ENCODE measurements around the gene ATP6V0A4.
"Not testable (repeated sequence)": the region's sequence is repeated elsewhere in the genome, so short reads cannot be mapped to it uniquely, and the experiment has no call there.

The ATP6V0A4 gene

DNA sequence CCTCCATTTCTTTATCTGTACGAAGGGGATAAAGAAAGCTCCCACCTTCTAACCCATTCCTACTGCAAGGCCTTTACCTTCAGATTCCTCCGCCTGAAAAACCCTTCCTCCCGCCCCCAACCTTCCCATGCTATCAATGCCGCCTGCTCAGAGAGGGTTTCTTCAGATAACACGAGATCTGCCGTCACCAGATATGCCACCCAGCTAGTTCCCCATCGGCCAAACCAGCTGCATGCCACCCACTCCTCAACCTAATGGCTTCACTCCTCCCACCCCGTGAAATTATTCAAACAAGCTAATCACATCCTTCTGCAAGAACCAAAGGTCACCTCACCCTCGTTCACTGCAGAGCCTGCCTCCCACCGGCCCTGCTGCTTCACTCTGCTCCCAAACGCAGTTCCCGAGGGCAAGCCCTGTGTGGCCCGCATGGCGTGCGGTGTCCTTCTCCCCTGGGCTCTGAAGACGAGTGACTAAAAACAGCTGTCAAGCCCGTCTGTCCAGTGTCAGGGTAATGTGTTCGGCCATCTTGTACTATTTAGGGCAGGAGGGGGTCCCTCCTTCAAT is 47.0 kb downstream of the ATP6V0A4 start:
- DNase-seq (ENCODE audit: low spot score), result no peak

DNA sequence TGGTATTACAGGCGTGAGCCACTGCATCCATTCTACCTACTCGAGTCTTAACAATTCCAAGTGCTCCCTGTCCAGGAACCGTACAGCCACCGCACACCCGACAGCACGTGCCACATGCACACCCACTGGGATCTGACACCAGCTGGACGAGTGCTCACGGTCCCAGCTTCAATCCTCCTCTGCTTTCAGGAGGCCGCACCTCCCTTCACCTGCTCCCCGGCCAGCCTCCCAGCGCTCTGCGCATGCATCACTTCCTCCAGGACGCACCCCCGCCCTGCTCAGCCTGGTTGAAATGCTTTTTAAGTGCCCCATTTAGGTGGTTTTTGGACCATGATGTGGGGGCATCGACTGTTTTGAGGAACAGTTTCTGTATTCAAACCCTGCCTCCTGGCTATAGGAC is 47.5 kb downstream of the ATP6V0A4 start:
- no peak for DNase-seq (ENCODE audit: low spot score)

DNA sequence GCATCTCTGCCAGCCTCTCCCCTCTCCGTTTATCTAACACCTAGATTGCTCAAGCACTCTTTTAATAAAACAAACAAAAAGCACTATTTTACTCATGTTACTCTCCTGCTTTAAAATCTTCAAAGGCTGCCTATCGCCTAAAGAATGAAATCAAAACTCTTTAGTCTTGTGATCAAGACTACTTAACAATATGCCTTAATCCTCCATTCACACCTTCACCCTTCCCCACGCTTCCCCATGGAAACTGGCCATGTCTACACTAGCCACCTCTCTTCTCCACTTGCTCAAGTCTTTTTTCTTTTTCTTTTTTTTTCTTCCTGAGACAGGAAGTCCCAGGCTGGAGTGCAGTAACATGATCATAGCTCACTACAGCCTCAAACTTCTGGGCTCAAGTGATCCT is 48.0 kb downstream of the ATP6V0A4 start:
- DNase-seq (ENCODE audit: low spot score), result no peak

DNA sequence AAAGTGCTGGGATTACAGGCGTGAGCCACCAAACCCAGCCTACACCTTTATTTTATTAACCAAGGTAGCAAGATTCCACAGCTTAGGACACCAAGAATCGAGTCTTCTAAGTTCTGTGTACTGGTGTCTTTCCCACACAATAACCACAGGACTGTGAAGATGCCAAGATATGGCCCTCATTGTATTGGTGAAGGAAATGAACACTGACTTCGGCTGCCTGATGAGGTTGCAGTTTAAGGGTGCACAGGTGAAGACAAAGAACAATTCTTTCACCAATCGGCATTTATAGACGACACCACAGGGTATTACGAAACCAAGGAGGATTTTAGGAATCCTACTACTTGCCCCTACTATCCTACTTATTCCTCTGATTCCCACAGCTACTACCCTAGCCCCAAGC is 49.3 kb downstream of the ATP6V0A4 start:
- DNase-seq (ENCODE audit: low spot score), result no peak

DNA sequence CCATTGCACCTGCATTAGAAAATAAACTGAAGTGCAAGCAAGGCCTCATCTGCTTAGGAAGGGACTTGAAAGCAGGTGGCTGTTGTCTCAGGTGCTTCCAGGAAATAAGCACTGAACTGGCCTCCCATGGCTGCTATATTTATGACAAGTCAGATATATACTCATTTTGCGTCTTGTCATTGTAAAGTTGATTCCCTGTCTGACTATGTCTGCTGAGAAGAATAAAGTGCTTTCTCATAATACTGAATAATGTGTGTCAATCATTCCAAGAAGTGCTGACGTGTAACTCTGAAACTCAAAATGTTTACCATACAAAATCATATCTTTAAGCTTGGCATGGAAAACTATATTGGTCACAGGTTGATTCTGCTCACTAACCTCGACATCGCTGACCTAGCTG is 51.9 kb downstream of the ATP6V0A4 start:
- no peak for DNase-seq (ENCODE audit: low spot score)

DNA sequence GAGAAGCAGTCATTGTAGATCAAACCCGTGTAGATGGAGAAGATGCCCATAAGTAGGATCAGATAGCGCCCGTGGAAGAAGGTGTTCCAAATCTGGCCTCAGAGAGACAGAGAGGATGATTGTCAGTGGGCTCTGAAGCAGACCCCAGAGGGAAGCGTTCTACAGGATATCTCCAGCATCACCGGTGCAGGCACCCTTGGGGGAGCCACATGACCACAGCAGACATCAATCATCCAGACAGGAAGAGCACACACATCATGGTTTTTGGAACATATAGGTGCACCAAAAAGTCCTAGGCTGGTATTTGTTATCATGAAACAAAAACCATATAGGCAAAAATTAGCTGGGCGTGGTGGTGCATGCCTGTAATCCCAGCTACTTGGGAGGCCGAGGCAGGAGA is 52.8 kb downstream of the ATP6V0A4 start:
- no peak for DNase-seq (ENCODE audit: low spot score)

DNA sequence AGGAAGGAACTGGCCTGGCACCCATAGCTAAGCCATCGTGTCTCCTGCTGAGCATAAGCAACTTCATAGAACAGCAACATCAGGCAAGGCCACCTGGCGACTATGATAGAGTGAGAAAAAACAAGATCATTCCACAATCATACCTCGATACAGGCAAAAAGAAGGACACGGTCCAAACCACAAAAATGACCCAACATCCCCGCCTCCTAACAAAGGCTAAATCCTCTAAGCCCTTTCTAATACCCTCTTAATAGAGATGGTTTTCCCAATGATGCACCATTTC is 56.6 kb downstream of the ATP6V0A4 start:
- no peak for DNase-seq (ENCODE audit: low spot score)

DNA sequence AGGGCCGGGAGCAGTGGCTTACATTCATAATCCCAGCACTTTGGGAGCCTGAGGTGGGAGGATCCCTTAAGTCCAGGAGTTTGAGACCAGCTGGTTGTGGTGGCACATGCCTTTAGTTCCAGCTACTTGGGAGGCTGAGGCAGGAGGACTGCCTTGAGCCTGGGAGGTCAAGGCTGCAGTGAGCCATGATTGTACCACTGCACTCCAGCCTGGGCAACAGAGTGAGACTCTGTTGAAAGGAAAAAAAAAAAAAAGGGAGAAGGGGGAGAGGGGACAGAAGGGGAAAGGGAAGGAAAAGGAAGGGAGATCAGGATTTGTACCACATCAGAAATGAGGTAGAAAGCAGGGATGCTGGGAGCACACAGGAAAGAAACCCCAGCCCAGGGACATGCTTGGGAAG is 58.1 kb downstream of the ATP6V0A4 start:
- no peak for DNase-seq (ENCODE audit: low spot score)

DNA sequence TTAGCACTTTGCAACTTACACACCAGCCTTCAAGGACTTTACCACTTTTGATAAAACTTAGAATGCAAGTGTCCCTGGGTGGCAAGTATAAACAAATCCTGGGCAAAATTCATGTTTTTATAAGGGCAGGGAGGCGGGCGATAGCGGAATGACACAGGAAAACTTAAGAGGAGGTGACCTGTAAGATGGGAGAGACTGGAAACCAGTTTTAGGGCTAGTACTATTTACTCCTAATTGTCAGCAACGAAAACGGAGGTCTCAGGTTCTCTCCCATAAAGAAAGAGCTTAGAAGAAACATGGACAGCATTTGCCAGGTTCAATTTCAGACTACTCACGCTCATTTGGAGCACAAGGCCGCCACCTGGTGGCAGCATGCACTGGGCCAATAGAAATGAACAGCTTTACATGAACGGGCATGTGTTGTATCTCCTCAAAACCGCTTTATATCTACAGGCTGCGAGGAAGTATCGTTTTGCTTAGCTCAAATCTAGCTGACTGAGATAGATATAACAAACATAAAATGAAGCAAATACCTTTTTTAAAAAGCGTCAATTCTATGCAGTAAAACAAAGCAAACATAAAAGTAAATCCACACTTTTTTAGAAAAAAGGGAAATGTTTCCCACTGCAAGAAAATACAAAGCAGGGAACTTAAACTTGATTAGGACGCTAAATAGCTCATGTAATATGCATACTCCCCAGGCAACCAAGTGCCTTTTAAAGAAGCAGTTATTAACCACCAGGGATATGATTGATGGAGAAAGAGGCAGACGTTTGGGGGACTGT is 59.3 kb downstream of the ATP6V0A4 start:
- DNase-seq (ENCODE audit: low spot score), result peak; percentile 94

DNA sequence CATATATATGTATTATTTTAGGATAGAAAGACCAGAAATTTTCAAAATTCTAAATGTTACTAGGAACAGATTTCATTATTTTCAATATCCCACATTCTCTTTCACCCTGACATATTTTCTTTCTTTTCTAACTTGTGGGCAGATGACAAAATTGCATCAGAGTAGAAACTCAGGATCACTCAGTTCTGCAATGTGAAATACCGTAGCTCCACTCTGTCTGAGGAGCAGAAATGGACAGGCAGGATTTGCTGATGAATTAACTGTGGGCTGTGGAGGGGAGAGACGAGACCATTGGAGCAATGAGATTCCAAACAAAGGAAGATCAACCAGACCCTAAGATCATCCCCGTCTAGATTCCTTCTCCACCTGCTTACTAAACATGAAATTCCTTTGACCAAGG is 59.9 kb downstream of the ATP6V0A4 start:
- no peak for DNase-seq (ENCODE audit: low spot score)

DNA sequence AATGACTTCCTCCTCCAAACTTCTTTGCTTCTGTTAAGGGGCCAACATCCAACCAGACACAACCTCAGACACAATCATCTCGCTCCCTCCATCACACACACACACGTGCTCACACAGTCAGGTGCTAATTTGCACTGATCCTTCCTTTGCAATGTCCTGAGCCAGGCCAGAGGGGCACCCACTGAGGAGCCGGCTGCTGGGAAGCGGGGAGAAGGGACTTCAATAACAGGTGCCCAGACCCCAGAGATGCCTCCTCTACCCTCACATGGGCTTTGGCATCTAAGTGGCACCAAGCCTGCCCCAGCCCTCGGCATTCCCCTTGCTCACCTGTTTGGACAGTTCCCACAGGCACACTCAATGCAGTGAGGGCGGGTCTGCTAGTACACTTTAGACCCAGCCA is 62.6 kb downstream of the ATP6V0A4 start:
- DNase-seq (ENCODE audit: low spot score), result no peak

DNA sequence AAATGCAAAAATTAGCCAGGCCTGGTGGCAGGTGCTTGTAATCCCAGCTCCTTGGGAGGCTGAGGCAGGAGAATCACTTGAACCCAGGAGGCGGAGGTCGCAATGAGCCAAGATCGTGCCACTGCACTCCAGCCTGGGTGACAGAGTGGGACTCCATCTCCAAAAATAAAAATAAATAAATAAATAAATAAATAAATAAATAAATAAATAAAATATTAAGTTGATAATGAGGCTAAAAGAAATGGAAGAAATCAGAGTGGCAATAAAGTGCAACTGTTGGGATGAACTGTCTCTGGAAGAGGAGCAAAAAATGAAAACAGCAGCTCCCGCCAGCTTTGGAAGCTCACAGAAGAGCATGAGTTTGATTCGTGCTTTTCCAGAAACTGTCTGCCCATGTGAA is 66.3 kb downstream of the ATP6V0A4 start:
- DNase-seq (ENCODE audit: low spot score), result not testable (repeated sequence)

DNA sequence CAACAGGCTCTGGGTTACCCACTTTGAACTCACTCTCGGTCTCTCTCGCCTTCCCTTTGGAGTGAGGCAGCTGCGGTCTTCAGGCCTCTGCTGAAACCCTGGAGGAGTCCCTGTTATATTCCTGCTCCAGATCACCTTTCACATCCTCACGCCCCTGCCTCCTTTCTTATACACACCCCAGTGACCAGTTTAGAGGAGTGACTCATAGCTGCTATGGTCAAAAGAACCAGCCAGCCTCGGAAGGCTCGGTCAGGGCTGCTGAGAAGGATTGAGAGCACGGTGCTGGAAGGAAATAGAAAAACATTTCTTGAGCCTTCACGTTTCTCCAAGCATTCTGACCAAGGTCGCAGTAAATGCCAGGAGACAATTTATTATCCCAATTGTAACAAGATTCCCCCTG is 68.6 kb downstream of the ATP6V0A4 start:
- DNase-seq (ENCODE audit: low spot score), result no peak

DNA sequence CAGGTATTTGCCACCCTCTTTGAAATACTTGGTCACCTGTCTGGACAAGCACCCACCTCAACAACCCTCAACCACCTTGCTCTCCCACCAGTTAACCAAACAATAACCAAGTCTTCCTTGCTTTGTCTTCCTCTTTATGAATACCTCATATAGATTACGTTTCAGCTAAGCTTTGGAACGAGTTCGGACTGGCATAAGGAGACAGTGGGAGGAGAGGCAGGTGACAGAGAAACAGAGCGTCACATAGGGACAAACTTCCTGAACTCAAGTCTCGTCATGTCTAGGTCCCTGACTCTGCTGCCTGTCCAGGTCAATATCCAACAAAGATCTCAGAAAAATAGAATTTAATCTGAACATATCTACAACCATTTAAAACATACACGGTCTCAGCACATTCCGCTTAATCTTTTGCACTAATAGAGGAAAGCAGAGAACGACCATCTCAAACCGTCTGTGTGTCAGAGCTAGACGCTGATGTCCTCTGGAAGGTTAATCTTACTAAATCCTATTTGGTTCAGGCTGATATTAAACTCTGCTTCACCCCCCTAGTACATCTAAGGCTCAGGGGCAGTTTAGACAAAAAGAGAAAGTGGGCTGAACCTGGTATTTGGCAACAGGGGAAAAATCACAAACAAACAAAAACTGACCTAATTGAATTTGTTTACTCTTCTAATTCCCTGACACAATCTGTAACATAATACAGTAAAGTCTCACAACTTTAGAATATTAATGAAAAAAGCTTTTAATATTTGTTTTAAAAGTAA is 70.5 kb downstream of the ATP6V0A4 start:
- DNase-seq (ENCODE audit: low spot score), result no peak

DNA sequence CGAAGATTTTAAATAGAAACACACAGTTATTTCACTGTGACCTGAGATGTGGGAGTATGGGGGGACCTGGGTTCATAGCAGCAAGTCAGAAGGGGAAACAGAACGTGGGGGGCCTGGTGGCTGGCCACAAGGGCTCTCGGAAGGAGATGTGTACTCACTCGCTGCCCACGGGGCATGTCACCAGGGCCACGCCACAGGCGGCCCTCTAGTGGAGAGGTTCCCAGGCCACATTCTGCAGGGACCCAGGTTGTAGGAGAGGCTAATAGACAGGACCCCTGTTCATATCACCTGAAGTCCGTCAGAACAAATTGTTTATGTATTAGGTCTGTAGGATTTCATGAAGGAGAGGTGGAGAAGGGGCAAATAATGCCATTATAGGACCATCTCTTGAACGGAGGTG is 71.7 kb downstream of the ATP6V0A4 start:
- DNase-seq (ENCODE audit: low spot score), result no peak

DNA sequence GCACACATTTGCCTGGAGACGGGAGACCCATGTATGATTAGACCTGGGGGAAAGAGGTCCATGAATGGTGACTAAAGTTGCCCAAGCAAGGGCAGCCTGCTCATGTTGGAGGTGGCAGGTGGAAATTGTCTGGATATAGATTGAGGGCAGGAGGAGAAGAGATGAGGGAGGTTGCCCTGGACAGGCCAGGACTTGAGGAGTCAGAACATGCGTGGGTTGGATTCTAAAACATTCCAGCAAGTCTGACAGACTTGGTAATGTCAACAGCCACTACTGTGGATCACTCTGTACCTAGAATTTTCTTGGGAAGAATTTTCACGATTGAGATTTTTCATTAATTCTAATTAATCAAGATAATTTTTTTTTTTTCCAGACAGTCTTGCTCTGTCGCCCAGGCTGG is 77.7 kb downstream of the ATP6V0A4 start:
- no peak for DNase-seq (ENCODE audit: low spot score)

DNA sequence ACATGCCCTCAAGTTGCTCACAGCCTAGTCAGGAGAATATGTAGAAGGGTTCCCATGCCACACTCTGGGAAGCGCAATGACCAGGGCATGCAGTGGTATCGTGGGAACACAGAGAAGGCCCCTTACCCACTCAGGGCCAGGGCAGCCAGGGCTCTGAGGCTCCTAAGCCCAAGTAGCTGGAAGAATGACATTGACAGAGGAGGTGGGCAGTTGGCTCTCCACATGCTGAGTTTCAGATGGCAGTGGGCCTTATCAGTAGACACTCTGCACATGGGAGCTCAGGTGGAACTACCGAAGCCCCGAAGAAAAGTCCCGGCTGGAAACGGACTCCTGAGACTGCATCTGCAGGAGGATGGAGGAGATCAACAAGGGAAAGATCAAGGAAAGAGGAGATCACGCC is 81.1 kb downstream of the ATP6V0A4 start:
- DNase-seq (ENCODE audit: low spot score), result no peak

DNA sequence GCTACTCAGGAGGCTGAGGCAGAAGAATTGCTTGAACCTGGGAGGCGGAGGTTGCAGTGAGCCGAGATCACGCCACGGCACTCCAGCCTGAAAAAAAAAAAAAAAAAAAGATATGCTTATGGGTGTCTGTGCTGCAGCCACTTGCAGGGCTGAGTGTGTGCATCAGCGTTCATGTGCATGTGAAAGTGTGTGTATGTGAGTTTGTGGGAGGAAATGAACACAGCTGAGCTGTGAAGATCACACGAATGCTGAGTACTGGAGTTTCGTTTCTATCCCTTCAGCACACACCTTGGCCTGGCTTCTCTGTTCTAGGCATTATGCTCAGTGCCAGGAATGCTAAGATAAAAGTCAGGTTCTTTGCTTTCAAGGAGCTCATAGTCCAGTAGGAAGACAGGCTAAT is 84.8 kb downstream of the ATP6V0A4 start:
- DNase-seq (ENCODE audit: low spot score), result no peak

DNA sequence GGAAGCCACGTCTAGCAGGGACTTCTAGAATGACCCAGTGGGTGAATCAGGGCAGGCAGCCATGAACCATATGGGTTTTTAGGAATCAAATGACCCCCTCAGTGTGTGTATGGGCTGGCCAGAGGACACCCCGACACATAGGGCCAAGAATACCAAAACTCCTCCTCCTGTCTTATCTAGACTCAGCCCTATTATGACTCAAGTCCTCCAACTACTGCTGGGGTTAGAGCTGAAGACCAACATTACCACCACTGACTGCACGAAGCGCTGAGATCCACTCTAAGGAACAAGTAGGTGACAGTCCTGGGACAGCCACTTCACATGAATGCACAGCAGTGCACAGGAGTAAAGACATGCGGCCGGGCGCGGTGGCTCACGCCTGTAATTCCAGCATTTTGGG is 85.3 kb downstream of the ATP6V0A4 start:
- no peak for DNase-seq (ENCODE audit: low spot score)

DNA sequence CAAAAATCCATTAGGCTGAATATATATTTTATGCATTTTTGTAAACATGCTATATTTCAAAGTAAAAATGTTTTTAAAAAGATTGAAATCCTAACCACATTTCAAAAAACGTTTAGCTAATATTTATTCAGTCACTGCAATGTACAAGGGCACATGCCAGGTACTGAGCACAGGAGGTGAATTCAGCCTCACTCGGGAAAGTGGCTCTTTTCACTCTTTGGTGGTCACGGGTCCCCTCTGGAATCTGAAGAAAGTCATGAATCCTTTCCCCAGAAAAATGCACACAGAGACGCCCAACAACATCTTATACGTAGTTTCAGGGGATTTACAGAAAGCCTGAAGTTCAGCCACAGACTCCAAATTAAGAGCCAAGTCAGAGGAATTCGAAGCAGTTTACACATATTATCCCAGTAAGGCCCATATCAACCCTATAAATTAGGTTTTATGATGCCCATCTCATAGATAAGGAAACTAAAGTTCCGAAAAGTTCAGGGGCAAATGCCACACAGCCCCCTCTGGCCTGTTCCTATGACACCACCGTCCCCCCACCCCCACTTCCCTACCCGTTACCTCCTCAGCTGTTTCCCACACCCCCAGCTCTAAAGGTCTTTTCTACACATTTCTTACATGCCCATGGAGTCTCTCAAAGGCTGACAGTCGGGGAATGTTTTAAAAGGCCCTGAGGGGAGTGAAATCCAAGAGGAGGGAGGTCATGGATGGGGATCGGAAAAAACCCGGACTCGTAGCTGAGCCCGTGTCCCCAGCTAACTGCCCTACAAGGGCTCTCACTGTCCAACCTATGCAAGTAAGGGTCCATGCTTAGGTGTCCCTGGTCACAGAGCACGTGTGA is 87.2 kb downstream of the ATP6V0A4 start:
- DNase-seq (ENCODE audit: low spot score), result no peak

DNA sequence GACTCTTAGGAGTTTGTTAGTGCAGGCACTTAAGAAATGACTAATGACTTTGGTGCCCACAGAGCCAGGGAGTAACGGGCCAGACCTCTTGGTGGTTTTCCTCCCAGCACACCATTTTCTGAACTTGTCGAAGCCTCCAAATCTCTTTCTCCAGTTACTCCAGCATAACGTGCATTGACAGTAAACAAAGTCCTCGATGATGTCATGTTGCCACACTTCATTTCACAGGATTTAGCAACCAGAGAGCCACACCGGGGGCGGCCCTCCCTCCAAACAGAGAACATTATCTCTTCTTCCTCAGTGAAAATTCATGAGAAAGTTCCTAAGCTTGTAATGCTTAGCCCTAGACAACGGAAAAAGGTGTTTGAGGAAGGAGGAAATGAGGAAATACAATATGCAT is 92.8 kb downstream of the ATP6V0A4 start:
- DNase-seq (ENCODE audit: low spot score), result no peak

DNA sequence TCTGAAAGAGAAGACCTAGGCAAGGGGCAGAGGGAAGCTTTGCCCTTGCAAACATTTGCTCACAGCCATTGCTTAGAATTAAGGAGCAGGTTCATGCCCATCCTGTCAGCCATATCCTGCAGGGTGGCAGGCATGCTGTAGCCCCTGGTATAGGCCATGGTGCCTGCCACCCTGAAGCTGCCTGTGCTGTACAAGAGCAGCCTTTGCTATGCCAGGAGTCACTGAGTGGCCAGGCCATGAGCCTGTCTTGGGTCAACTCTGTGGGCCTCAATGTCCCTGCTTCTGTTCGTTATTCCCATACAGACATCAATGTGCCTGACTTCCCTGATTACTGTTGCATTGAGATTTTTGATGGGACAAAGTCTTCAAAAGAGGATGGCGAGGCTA is 96.5 kb downstream of the ATP6V0A4 start:
- DNase-seq (ENCODE audit: low spot score), result no peak

All from Ammon's horn (tissue), 1 donor.